Head of caudate nucleus (tissue), 42 donors: ENCODE measurements around the gene PHF21A.

Experiments used
- DNase-seq, 42 donors: peaks; one replicate each; pipeline versions ENCODE4 v3.0.0 to v3.0.0-alpha.2; 2020 to 2021; ENCODE audit warnings: mixed read lengths in 7 of 42
- intact Hi-C: fragments of 100-400 bp; cut with DNase I; formaldehyde crosslinking; loops from one replicate; pipeline ENCODE4 v1.15.0; 2022

Gene PHF21A

DNA sequence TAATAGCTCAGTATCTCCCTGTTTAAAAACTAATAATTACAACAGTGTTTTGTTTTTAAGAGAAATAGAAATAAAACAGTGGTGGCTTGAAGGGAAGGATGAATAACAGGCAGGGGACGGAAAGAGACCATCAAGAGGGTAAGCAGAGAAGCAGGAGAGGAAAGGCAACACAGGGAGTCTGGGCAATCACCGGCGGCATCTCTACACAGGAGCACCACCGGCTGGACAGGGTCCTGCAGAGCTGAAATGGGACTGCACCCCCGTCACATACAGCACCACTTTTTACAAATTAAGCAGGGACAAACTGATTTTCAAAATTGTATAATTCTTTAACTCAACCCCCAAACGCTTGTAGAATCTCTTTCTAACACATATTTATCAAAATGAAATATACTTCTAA, 18.4 kb downstream of the PHF21A start:
- peak in 1 of 42 donors; percentile 19 for DNase-seq
- intact Hi-C loops: no loop called here

DNA sequence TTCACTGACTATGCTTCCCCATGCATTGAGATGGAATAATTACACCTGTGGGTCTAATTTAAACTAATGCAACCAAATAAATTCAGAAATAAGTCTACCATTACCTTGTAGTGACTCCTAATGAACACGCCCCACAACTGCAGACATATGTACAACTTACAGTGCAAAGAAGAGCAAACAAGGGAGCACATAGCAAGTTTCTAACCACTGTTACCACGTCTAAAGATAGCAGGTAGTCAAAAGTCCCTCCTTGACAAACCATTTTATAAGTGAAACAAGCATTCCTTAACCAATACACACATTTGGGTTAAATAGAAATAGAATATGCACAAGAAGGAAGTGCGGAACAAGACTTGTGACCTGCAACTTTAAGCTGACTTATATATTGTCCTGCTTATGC, 20.6 kb downstream of the PHF21A start:
- DNase-seq: no peak
- intact Hi-C loops: no loop called here

DNA sequence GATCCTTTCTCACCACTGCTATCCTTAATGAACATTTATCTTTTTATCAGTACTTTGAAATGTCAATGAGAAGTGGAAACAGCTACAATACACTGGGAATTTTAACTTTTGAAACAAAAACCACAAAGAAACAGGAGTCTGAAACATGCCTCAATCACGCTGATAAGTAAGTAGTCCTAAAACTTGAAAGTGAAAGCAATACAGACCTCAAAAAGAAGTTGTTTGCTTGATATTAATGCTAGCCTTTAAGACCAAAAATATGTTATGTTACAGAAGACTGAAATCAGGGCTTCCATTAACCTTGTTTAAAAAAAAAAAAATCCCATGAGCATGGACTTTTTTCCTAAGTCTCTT, 21.3 kb downstream of the PHF21A start:
- DNase-seq: no peak

DNA sequence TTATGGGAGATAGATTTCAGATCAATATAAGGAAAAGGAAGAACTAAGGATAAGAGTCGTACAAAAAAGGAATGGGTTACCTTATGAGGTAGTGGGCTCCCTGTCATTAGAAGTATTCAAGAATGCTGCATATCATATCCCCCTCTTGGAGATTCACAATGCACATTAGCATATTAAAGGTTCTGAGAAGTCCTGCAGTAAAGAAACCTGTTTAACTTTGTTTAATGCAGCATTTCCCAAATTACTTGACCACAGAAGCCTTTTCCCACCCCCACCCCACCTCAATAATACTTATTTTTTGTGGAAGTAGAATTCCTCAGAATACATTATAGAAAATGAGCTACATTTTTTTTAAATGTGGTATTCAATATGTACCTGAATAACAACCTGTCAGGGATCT, 30.9 kb downstream of the PHF21A start:
- intact Hi-C loops: no loop called here
- no peak for DNase-seq

More for the DNA sequence above, 21.3 kb downstream of the PHF21A start:
- intact Hi-C loops: no loop called here

DNA sequence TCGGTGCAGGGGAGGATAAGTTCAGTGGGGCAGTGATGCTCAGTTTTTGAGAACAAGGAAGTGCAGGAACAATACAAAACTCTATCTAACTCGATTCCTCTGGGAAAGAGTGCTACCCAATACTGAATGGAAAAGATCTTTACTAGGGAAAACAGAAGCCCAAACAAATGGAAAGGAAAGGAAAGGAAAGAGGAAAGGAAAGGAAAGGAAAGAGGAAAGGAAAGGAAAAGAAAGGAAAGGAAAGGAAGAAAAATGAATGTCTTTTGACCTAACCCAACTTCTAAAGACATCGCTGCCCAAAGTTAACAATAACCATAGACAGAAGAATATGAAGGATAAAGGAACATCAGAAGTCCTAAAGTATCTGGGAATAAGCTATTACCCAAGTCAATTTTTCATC, 41.6 kb downstream of the PHF21A start:
- intact Hi-C loops: no loop called here
- DNase-seq: no peak

DNA sequence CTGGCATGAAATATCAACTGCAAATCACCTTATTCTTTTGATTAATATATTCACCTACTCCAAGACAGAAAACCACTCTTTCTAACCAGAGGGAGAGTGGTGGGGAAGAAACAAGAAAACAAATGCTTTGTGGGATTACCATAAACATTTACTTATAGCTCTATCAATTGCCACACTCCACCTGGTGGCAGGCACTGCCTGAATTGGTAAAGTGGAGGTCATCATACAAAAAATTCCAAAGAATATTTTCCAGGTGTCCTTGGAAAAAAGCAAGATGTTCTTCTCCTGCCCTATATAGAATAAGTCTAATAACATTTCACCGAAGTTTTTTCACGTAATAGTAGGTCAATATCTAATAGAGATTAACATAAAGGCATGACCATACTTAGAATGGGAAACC, 45.3 kb downstream of the PHF21A start:
- no peak for DNase-seq
- intact Hi-C loops: no loop called here

DNA sequence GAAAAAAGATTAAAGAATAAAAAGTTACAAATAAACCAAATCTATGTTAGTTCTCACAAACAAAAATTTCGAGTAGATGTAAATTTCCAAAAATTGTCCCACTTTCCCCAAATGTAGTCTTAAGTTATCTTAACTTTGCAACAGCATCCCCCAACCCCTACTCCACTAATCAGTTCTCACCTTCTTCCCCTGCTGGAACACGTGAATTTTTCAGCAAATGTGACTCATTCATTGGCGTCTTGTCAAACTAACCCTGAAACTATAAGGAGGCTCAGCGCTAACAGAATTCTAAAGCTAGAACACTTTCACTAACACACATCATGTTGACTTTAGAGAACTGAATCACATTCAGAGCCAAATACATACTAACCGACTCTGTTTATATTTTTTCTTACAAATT, 46.1 kb downstream of the PHF21A start:
- intact Hi-C loops: no loop called here
- peak in 14 of 42 donors; percentile 5 to 53 (median 16) for DNase-seq

DNA sequence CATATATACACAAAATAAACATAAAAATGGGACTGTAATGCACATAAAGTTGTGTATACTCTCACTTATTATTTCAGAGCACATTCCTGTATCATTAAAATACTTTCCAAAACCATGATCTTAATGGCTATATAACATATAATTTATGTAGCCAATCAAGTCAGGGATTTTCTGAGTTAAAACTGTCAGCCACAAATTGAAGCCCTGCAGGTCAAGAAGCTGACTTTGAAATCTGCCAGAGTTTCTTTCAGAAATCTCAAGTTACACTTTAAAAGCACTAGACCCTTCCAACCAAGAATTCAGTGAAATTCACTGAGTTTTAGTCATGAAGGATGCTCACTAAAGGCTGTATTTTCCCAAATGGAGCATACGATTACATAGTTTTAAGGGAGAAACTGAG, 47.6 kb downstream of the PHF21A start:
- intact Hi-C loops: no loop called here
- DNase-seq: no peak

DNA sequence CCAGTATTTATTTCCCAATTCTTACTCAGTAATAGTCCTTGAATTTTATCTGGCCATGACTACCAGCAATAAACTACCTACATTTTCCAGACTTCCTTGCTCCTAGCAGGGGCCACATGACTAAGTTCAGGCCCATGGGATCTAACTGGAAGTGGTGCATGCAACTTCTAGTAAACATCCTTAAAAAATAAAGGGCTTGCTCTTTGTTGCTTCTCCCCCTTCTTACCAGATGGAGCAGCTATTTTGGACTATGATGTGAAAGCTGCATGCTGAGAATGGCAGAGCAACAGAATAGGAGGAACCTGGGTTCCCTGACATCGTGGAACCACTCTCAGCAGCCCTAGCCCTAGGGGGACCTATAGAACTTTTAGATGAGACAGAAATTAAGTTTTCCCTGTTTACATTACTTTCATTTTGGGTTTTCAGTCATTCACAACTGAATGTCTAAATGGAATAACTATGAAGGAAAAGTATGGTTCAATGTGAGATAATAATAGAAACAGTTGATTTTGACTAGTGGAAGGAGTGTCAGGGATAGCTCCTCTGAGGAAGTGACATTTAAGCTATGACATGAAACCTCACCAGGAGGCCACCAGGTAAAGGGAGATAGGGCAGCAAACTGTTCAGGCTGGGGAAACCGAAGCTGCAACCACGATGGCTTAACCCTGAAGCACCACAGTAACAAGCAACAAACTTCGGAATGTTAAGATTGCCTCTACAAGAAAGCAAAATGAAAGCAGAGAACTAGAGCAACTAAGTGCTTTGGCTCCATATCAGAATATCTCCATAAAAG, 48.9 kb downstream of the PHF21A start:
- intact Hi-C loops: no loop called here
- DNase-seq: no peak

DNA sequence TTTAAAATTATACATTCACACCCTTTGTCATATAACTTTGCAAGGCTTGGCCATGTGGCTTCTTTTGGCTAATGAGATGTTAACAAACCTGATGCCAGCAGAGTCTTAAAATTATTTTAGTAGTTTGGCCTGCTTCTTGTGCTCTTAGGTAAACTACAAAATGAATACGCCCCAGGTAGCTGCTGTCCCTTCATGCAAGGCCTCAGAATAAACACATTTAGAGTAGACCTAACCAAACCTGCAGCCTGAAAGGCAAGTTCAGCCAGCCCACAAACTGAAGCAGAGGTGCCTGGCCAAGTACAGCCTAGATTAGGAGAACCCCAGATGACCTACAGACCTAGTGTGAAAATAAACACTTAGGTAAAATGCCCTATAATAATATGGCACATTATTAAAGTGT, 50.2 kb downstream of the PHF21A start:
- intact Hi-C loops: no loop called here
- no peak for DNase-seq

DNA sequence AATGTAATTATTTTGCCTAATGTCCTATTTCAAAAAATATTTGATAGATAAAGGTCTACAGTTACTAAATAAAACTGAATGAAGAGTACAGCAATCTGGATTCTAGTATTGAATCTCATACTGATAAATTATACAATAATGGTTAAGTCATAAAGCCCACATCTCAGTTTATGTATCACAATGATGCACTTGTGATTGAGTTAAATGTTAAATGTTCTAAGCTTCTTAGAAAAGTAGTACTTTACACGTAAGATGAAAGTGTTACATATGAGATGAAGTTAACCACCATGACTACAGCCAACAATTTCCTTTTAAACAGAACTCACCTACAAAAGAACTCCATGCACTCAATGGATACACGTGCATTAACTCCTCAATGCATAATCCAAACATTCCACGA, 51.7 kb downstream of the PHF21A start:
- intact Hi-C loops: no loop called here
- DNase-seq: no peak

DNA sequence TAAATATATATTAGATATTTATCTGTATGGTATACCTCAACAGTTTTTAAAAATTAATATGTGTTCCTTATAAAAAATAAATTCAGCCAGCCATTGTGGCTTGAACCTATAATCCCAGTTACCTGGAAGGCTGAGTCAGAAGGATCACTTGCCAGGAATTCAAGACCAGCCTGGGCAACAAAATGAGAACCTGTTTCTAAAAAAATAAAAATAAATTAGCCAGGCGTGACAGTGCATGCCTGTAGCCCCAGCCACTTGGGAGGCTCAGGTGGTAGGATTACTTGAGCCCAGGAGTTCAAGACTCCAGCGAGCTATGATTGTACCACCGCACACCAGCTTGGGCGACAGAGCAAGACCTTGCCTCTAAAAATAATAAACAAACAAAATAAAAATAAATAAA, 54.9 kb downstream of the PHF21A start:
- intact Hi-C loops: no loop called here
- no peak for DNase-seq

DNA sequence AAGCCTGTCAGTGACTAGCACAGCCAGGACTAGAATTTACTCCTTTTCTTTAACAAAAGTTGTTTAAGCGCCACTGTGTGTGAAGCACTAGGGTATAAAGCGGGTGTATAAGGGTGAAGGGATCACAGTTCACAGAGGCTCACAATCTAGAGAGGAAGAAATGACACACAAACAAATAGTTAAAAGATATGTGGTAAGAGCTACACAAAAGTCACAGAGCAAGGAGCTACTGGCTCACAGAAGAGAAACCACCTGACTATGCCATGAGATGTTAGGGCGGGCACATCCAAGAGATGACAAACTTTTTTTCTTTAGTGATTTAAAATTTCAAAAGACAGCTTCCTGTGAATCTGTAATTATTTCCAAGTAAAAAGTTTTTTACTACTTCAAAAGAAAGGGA, 55.6 kb downstream of the PHF21A start:
- intact Hi-C loops: no loop called here
- DNase-seq: no peak

DNA sequence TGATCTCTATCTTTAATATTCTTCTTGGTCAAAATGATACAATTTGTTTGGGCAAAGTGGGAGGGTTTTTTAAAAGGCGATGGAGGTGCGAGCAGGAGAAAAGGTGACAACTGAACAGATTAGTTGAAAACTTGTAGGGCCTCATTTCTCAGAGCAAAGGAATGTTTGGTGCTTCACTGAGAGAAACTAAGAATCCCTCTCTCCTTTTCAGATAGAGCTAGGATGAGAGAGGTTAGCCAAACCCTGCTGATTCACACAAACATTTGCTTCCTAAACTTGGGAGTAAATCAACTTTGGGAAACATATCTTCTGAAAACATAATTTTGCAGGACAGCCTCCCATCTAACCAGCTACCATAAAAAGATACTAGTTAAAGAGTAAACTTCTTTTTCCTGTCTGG, 57.0 kb downstream of the PHF21A start:
- no peak for DNase-seq
- intact Hi-C loops: no loop called here

DNA sequence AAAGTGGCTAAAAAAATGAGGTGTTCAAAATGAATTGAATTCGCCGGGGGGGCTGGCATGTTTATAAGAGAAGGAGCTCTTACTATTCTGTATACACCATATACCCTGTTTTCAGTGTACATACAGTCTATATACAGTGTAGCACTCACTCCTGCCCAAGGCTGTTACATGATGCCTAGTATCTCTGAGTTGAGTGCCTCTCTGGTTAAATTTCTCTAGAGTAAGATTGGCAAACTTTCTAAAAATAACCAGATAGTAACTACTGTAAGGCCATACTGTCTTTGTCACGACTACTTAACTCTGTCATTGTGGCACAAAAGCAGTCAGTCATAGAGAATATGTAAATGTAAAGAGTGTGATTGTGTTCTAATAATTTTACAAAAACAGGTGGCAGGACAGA, 58.1 kb downstream of the PHF21A start:
- intact Hi-C loops: no loop called here

DNA sequence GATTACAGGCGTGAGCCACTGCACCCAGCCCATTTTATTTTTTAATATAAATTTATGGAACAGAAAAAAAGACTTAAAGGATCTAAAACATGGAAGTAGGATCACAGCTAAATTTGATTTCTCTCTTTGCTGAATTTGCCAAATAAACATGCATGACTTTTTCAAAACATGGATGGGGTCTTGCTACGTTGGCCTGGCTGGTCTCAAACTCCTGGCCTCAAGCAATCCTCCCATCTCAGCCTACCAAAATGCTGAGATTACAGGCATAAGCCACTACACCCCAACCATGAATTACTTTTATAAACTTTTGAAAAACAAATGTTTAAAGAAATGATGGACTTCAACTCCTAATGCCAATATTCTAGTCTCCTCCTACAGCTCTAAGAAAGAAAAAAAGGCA, 61.2 kb downstream of the PHF21A start:
- intact Hi-C loops: no loop called here
- DNase-seq: no peak

More for the DNA sequence above, 58.1 kb downstream of the PHF21A start:
- no peak for DNase-seq

DNA sequence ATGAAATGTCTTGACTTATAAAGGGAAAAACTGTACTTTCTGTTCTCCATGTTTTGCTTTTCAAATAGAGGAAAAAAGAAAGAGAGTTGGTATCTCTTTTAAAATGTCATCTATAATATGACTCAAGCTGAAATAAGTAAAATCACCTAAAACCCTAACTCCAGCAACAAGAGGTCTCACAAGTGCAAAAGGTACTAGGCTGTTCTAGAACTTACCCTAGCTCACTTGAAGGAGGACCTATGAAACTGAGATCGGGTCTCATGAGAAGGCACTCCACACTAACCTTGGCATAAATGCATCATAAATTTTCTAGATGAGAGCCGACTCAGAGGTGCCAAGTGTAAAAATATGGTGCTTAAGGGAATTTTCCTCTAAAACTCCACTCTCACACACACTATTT, 63.8 kb downstream of the PHF21A start:
- DNase-seq: no peak
- intact Hi-C loops: no loop called here

DNA sequence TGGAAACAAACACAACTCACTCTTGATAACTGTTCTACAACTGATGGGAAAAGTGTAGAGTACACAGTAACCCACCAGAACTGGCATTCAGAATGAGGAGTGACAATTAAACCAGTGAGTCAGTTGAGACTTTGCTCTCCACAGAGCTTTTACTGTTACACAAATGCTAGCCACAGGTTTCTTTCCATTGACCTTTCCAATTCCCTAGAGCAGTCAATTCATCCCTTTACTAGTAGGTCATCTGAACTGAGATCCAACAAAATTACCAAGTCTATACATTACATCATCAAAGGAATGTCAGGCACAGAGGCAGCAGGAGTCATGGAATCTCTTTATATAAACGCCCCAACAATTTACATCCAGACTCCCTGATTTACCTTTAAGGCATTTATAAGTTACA, 65.9 kb downstream of the PHF21A start:
- no peak for DNase-seq
- intact Hi-C loops: no loop called here

DNA sequence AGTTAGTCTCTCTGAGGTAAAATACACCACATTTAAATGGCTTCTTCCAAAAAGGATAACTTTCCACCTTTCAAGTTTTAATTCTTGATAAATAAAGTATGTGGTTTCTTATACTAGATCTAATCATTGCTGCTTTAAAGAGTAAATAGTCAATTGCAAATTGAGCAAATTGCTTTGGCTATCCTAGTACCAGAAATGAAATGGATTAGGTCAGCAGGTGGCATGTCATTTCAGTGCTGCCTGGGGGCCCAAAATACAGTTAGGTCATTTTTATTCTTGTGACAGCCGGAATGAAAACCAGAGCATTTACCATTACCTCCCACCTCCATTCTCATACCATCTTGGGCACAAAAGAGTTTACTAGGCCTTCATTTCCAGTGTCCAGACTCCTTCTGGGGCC, 70.2 kb downstream of the PHF21A start:
- no peak for DNase-seq
- intact Hi-C loops: no loop called here

DNA sequence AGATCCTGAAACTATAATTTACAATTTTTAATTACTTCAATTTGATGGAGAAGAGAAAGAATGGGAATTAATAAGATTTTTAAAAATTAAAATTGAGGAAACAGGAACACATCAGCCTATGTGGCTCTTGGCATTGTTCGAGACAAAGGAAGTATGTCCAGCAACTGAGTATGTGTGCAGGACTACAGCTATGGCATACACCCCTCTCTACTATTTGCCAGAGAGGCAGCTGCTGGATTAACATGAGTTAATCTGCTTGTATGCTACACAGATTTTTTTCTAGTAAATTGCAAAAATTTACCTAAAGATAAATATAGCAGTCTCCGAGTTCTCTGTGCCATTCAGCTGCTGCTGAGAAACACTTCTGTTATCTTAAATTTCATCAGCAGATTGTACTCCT, 70.6 kb downstream of the PHF21A start:
- intact Hi-C loops: no loop called here
- DNase-seq: no peak

DNA sequence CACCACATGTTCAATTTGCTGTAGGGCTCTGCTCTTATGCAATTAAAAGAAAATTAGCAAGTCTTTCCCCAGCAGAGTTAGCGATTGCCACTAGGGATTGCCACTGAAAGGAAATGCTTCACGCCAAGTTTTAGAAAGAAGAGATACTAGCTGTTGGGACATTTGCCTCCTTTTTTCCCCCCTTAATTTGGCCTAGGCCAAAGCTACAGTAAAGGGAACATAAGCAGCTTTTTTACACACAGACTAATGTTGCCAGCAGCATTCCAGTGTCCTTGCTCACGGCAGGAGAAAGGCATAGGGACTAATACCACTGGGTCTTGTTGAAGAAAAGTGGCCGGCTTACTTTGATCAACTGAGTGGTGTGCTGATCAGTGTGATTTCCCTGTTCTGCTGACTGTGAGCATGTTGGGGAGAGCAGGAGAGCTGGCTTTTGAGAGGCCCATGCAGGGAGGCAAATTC, 71.2 kb downstream of the PHF21A start:
- intact Hi-C loops: no loop called here
- no peak for DNase-seq
